ENCODE results near the gene UMODL1.

DNA sequence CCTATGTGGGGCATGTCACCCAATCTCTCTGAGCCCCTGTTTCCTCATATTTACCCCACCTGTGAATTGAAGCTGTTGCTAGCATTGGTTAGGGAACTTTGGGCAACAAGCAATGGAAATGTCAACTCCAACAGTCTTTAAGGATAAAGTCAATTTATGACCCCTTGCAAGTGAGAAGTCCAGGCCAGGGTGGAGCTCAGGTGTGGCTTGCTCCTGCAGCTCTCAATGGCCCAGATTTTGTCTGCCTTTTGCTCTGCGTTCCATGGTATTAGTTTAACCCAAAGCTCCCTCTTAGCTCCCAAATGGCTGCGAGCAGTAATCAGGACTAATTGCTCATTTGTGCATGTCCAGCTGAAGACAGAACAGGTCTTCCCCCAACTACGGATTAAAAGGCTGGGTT, 77.5 kb downstream of the UMODL1 start:
- TF ChIP-seq CTCF (conservative IDR thresholded peaks at IDR 0.05) (no peak), ZFX (IDR thresholded peaks at IDR 0.05) (no peak)
